GM12874 (cell line): ENCODE data around the gene IL1R2.

Experiments used
- TF ChIP-seq, protein P1 (sequence below): IDR thresholded peaks from 2 replicates; pipeline ENCODE4 v1.5.1; 2011; ENCODE audit warnings: low read depth, mild to moderate bottlenecking, control low read depth, low read length, moderate library complexity; ENCODE audit not compliant: insufficient read depth

IL1R2 gene, protein sequence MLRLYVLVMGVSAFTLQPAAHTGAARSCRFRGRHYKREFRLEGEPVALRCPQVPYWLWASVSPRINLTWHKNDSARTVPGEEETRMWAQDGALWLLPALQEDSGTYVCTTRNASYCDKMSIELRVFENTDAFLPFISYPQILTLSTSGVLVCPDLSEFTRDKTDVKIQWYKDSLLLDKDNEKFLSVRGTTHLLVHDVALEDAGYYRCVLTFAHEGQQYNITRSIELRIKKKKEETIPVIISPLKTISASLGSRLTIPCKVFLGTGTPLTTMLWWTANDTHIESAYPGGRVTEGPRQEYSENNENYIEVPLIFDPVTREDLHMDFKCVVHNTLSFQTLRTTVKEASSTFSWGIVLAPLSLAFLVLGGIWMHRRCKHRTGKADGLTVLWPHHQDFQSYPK

DNA sequence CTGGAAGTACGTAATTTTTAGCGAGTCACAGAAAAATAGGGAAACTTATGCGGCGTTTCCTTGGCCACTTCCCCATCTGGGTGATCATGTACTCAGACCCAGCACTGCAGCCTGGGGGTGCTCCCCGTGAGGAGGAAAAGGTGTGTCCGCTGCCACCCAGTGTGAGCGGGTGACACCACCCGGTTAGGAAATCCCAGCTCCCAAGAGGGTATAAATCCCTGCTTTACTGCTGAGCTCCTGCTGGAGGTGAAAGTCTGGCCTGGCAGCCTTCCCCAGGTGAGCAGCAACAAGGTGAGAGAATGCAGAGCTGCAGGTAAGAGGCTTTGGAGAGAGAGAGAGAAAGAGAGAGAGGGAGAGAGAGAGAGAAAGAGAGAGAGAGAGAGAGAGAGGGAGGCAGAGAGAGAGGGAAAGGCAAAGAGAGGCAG, at the start of gene IL1R2:
Gene IL1R2, plus strand, starts transcription at position 240 of the 425 bp plus-strand sequence. CDS start 16,616 bp downstream, outside the sequence.
- TF ChIP-seq, protein P1, sequence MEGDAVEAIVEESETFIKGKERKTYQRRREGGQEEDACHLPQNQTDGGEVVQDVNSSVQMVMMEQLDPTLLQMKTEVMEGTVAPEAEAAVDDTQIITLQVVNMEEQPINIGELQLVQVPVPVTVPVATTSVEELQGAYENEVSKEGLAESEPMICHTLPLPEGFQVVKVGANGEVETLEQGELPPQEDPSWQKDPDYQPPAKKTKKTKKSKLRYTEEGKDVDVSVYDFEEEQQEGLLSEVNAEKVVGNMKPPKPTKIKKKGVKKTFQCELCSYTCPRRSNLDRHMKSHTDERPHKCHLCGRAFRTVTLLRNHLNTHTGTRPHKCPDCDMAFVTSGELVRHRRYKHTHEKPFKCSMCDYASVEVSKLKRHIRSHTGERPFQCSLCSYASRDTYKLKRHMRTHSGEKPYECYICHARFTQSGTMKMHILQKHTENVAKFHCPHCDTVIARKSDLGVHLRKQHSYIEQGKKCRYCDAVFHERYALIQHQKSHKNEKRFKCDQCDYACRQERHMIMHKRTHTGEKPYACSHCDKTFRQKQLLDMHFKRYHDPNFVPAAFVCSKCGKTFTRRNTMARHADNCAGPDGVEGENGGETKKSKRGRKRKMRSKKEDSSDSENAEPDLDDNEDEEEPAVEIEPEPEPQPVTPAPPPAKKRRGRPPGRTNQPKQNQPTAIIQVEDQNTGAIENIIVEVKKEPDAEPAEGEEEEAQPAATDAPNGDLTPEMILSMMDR = no peak

DNA sequence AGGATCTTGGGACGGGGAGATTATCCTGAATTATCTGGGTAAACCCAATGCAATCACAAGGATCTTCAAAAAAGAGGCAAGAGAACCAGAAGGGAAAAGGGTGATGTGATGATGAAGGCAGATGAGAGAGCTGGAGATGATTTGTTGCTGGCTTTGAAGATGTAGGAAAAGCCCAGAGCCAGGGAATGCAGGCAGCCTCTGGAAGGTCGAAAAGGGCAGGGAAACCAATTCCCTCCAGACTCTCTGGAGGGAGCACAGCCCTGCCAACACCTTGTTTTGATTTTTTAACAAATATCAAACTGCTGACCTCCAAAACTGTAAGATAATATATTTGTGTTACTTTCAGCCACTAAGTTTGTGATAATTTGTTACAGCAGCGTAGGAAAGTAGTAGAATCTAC, 48.9 kb upstream of the IL1R2 start:
- TF ChIP-seq, protein P1 = no peak

DNA sequence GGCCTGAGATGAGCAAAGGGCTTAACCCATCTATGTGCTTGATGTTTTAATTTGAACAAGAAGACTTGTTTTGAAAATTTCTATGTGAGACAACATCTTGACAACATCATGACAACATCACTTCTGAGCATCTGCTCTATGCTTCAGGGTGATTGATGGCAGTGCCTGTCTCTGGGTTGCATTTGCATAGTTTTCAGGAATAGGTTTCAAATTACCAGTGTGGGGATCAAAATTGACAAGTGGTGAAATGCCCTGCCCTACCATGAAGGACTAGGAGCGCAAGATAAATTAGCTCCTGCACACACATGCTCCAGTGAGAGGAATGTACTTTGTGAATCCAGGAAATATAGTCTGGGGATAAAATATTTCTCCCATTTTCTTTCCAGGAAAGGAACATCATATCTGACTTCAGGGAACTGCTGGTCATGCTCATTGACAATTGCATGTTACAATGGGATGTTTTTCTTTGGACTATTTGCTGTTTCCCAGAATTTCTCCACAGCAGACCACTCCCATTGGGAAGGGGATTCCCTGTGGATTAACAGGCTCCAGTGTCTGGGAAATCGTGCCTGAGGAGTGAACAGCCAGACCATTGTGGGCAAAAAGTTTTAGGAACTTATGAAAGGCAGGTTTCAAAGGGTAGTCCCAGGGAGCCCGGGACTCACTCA, 45.3 kb upstream of the IL1R2 start:
- TF ChIP-seq, protein P1 = no peak

DNA sequence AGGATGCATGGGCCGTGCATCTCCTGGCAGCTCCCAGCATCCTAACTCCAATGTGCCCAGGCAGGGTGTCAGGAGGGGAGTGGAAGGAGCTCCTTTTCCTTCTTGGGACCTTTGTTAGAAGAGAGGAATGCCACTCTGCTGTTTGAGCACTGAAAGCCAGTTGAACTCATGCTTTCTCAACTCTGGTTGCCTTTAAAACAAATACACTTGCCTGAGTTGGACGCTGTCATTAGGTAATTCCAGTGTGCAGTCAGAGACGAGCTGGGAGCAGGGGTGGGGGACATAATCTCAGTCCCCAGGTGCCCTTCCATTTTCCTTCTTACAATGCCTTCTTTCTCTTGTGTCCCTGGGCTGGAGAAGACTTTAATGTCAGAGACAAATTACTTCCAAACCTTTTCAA, 44.4 kb upstream of the IL1R2 start:
- TF ChIP-seq, protein P1 = no peak

DNA sequence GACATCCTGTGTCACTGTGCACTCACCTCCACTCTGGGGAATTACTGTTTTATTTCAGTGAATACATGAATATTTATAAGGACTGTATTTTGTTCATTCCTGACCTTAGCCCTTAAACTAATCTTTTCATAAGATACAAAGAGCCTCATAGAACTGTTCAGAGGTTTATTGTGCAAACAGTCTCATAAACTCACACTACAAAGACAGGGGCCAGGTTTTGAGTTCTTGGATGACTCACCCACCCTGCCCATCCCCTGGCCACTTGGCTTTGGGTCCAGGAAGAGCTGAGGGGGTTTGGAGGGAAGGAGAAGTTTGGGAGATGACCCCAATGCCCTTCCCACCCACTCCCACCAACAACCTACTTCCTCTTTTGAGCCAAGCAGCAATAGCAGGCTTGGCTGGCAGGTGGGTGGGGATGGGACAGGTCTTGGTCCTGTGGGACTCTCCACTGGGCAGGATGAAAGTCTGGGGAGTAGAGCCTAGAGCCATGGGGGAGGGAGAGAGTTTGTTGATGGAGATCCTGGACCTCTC, 43.1 kb upstream of the IL1R2 start:
- TF ChIP-seq, protein P1 = no peak

DNA sequence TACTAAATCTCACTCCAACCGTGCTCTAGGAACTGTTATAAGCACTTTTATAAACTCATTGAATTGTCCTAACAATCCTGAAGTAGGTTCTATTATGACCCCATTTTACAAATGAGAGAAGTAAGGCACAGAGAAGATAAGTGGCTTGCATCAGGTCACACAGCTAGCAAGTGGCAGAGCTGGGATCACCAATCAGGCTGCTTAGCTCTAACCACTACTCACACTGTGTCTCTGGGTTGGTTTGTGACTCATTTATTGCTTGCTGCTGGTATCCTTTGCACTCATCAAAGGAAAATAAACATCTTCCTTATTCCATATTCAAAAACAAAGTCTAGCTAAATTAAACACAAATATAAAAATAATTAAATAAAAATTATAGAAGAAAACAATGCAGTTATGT, 42.5 kb upstream of the IL1R2 start:
- TF ChIP-seq, protein P1 = no peak

DNA sequence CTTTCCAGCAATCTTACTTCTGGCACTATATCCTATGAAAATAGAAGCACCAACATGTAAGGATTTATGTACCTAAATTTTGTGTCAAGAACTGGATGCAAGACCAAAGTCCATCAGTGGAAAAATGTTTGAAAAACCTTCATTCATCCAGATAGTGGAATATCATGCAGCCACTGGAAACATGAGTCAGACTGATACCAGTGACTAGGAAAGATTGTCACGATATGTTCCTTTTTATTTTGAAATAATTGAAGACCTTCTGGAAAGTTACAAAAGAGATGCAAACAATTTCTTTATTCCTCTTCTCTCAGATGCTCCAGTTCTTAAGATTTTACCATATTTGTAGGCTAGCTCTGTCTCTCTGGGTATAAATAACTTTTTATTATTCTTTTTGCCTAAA, 40.5 kb upstream of the IL1R2 start:
- TF ChIP-seq, protein P1 = no peak
